Bone marrow (tissue), 2 donors: ENCODE data around the gene ZBTB21.

ENCODE experiments used
- DNase-seq, 2 donors: peaks; one replicate each; lab custom pipeline; 2025; lab: John Stamatoyannopoulos, UW

Gene ZBTB21

DNA sequence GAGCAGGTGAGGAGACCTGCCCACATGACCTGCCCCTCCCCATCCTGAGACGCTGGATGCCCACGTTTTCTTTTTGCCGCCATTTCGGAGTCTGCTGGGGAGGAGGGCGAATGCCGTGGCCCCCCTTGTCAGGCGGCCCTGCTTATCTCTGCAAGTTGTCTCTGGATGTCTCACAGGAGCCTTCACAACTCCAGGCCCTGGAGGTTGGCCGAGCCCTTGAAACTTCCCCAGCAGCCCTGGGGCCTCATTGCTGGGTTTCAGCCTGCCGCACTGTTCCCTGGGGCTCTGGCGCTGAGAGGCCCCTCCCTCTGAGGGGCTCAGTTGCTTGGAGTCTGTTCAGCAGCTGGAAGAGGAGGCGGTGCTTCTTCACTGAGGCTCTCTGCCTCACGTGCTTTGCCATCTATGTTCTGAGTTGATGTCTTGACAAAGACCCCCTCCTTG is 29.8 kb upstream of the ZBTB21 start:
- DNase-seq, result no peak

DNA sequence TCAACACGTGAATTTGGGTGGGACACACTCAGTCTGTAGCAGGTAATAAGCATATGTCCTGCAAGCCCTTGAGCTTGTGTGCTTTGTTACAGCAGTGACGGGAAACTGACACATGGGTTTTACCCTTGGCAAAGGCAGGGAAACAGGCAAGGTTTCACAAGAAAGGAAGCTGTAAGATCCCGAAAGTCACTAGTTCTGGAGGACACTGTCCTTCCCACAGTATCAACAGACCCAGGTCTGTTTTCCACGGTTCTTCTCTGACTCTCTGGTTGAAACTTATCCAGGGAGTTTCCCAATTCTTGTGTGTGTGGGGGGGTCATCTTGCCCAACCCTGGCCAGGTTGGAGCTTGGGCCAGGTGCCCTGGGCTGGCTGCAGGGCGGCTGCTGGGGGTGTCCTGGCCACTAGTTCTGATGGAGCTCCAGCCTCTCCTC is 29.3 kb upstream of the ZBTB21 start:
- no peak for DNase-seq

DNA sequence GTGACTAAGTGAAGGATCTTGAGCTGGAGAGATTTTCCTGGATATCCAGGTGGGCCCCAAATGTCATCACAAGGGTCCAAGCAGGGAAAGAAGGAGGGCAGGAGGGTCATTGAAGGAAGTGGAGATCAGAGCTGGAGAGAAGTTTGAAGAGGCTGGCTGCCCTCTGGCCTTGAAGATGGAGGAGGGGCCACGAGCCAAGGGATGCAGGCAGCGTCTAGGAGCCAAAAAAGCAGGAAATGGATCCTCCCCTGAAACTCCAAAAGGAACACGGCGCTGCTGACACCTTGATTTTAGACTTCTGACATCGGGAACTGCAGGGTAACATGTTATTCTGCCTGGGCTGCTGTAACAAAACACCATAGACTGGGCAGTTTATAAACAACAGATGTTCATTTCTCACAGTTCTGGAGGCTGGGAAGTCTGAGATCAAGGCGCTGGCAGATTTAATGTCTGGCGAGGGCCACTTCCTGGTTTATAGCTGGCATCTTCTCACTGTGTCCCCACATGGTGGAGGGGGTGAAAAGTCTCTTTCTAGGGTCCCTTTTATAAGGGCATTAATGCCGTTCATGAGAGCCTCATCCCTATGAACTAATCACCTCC is 28.8 kb upstream of the ZBTB21 start:
- no peak for DNase-seq

DNA sequence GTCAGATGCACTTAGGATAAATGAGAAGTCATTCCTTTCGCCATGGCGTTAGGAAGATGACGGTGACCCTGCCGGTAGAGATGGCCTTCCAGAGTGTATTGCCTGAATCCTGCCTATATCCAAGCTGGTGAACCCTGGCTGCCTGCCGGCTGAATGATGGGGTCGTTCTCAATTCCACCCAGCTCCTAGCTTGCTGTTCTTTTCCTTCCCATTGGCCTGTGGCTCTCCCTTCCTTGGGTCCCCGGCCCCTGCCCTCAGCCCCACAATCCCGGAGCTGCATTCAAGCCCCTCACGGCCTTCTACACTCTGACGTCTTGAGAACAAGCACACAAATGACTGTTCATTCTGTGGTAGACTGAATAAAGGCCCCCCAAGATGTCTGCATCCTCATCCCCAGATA is 28.2 kb upstream of the ZBTB21 start:
- no peak for DNase-seq

DNA sequence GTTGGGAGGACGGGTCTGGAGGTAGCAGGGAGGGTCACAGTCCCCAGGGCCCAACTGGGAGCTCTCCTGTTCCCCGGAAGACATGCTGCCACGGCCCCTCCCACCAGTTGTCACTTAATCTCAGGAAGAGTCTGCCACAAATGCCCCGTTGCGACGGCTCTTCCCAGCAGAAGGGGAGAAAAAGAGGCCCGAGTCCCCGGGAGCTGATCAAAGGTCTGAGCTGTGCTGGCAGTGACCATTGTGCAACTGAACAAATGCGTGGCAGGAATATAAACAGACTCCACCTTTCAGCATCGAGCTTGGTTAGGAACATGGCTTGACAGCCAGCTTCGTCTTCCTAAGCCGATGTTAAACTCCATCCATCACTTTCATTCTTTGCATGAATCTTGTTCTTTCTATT is 27.8 kb upstream of the ZBTB21 start:
- no peak for DNase-seq

DNA sequence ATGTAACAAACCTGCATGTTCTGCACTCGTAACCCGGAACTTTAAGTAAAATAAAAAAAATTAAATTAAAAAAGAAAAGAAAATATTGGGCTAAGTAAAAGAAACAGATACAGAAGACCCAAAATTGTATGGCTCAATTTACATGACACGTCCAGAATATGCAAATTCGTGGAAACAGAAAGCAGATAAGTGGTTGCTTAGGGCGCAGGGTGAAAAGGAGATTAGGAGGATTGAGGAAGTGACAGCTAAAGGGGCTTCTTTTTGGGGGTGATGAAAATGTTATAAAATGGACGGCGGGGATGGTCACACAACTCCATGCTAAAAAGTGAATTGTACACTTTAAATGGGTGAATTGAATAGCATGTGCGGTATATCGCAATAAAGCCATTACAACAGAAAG is 27.4 kb upstream of the ZBTB21 start:
- DNase-seq, result no peak

DNA sequence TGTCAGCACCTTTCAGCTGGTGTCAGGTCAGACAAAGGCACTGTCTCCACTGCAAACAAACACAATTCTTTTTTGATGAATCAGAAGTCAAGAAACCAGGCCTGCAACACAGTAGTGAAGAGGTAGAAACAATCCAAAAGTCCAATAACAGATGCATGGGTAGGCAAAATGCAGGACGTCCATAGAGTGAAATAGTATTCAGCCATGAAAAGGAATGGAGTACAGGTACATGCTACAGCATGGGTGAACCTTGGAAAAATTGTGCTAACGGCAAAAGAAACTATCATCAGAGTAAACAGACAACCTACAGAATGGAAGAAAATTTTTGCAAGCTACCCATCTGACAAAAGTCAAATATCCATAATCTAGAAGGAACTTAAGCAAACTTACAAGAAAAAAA is 26.2 kb upstream of the ZBTB21 start:
- no peak for DNase-seq

DNA sequence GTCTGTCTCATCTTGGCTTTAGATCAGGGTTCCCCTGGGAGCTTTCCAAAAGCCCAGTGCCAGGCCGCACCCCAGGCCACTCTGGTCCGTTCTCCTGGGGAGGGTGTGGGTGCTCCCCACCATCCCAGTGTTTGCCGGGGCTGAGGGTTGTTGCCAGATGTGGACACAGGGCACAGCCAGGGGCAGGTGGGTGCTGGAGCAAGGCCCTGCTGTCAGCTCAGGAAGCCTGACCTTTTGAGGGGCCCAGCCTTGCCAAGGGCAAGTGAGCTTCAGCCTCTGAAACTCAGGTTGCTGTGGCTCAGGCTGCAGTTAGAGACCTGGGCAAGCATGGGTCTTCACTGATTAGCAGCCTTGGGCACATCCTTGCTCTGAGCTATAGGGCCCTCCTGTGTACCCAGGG is 22.8 kb upstream of the ZBTB21 start:
- DNase-seq, result no peak

DNA sequence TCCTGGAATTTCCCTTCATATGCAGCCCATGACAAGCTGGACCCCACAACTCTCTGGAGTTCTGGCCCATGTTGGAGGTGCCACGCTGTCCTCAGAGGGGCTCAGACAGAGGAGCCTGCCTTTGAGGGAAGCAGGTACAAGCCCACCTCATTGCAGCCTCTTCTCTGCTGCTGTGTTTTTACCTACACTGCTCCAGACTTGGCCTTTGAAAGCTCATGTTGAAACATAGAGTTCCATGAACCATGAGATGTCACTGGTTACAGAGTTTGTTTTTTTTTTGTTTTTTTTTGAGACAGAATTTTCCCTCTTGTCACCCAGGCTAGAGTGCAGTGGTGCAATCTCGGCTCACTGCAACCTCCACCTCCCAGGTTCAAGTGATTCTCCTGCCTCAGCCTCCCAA is 22.1 kb upstream of the ZBTB21 start:
- DNase-seq, result no peak

DNA sequence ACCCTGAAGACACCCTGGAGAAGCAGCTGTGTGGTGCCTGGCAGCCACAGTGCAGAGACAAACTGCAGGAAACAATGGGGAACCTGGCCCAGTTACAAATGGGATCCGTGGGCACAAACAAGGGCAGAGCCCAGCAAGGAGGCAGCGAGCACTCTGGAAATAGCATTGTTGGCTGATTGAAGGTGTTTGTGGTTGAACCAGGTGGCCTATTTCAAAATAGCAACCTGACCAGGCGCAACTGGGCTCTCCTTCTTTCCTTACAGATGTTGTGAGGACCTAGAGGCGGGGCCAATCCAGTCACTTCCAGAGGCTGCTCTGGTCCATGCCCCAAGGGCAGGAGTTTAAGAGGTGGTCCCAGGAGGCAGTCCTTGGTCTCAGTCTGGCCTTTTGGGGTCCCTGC is 21.7 kb upstream of the ZBTB21 start:
- no peak for DNase-seq

DNA sequence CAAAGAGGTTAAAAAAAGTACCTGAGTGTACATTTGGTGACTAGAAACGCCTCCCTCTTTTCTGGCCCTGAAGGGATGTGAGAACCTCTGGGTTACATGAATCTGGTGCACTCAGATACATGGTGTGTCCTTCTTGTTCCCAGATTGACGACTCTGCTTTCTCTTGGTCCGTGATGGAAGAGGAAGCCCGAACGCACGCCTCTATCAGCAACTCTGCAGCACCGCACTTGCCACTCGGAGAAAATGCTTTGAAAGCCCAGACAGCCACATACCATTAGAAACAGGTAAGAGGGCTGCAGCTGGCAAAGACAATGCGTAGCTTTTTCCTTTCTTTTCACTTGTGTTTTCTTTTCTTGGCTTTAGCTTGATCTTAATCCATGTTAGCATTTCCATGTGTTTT is 21.1 kb upstream of the ZBTB21 start:
- no peak for DNase-seq

DNA sequence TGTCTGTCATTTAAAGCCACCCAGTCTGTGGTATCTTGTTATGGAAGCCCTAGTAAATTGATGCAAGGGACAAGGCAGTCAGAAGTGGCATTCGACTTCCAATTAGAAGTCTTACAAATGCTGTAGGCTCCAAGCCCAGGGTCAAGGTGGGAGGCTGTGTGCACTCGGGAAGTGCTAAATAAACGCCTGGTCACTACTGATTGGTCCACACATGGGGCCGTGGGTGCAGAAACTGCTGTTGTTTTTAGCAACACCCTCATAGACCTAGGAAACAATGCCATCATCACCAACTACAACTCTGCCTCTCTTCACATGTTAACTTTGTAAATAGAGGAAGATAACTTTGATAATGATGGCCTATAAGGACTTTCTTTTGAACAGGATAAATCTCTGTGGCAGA is 20.2 kb upstream of the ZBTB21 start:
- no peak for DNase-seq

DNA sequence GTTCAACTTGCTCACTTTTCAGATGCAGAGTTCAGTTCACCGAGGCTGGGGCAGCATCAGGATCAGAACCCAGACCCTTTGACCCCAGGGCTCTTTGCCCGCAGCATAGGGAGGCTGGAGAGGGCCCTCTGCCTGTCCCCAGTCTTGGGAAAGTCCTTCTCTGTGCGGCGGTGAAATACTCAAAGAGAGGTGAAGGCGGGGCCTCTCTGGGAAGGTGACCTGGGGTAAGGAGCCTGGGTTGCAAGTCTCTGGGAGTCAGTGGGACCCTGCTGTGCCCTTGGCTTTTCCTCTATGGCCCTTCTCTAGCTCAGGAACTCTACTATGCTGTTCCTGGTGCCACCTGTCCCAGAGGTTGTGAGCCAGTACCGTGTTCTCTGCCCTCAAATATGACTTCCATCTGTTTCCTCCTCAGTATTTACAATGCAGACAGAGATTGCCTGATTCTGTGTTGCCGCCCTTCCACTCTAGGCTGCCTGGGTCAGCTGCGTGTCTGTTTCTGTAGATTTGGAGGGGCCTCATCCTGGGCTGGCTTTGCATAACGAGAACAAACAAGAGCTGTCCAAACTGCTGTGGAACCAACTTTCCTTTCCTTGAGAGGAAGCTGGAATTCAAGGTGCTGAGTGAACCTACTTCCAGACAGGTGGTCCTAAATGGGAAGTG is 18.7 kb upstream of the ZBTB21 start:
- peak in 1 of 2 donors; percentile 69 for DNase-seq

DNA sequence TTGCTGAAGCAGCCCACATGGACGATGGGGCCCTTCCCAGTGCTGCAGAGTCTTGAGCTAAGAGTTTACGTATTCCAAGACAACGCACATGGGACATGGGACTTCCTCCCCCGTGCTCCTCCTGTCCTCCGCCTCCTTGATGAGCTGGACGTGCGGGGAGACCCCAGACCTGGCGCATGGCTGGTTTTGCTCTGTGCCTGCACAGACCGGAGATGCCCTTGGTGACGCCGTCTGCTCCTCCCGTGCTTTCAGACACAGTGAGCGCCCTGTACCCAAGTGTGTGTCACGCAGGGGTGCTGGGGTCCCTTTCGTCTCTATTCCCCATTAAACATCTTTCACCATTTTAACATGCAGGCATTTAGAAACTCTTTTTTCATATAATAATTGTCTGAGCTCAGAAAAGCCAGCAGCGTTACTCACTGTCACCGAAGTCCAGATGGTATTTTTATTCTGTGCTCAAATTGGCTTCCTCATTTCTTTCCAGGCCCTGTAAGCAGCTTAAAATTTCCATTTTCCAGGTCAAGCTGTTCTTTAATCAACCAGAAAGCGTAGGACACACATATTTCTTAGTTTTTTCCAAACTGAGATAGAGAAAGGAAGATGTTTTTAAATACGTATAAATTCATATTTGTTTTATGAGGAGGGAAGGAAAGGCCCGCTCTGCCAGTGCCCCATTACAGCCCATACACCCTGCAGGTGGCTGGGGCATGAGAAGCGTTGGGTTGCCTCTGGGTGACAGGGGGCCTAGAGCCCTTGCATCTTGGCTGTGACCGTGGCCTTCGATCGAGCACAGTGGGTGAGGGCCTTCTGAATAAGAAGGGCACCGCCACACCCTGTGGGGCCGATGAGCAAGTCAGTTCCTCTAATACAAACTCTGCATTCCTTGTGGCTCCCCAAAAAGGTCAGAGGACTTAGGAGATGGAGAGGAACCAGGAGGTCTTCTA is 17.9 kb upstream of the ZBTB21 start:
- DNase-seq, result peak in 1 of 2 donors; percentile 43

DNA sequence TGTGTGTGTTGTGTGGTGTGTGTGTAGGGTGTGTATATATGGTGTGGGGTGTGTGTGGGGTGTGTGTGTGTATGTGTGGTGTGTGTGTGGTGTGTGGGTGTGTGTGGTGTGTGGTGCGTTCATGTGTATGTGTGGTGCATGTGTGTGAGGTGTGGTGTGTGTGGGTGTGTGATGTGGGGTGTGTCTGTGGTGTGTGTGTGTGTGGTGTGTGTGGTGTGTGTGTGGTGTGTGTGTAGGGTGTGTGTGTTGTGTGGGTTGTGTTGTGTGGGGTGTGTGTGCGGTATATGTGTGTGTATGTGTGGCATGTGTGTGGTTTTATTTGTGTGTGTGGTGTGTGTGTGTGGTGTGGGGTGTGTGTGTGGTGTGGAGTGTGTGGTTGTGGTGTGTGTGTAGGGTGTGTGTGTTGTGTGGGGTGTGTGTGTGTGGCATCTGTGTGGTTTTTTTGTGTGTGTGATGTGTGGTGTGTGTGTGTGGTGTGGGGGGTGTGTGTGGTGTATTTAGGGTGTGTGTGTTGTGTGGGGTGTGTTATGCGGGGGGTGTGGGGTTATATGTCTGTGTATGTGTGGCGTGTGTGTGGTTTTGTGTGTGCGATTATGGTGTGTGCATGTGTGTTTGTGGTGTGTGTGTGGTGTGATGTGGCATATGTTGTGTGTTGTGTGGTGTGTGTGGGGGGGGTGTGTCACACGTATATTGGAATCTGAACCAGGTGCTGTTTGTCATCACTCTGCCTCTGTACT is 17.1 kb upstream of the ZBTB21 start:
- DNase-seq, result no peak

DNA sequence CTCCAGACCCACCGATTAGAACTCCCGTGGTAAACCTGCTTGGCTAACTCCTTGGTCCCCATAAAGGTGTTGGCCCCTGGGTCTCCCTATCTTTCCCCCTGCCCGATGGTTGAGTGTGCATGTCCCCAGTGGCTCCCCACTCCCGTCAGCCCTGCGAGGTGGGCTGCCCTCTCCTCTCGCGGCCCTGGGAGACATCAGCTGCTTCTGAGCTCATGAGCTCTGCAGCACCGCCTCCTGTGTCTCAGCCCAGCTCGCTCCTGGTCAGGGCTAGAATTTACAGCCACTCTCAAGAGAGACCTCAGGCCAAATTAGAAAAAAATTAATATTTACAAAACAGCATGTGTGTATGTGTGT is 15.9 kb upstream of the ZBTB21 start:
- no peak for DNase-seq

DNA sequence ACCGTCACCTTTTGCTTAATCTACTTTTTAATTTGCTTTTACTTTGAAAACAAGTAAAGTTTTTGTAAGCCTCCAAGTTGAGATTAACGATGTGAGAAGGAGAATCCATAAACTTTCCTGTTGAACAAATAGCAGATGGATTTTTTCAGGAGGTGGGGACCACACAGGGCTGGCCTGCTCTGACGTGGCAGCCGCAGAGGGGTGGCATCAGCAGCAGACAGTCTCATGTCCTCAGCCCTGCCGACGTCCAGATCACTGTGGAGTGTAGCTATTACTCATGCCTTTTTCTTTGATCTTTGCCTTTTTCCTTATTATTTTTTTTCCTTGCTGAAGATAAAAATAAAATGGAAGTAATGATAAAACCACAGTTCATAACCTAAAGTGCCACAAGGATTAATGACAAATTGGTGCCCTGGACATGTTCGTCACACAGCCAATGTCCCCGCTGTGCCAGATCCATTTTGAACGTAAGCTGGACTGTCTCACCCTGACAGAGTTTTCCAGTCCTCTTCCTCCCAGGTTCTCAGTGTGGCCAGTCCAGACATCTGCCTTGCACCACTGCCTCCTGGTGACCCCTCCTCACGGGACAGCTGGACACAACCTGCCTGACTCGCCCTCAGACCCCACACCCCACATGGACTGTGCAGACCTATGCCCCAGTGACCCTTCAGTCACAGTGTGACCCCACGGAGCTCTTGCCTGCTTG is 15.4 kb upstream of the ZBTB21 start:
- no peak for DNase-seq

DNA sequence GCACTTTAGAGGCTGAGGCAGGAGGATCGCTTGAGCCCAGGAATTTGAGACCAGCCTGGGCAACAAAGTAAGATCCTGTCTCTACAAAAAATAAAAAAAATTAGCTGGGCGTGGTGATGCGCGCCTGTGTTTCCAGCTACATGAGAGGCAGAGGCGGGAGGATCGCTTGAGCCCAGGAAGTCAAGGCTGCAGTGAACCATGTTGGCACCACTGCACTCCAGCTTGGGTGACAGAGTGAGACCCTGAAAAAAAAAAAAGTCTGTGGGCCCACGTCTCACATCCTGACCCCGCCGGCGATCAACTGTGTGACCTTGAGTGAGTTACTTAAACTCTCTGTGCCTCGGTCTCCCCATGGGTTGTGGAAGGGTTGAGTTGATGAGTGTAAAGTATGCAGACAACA is 12.7 kb upstream of the ZBTB21 start:
- DNase-seq, result no peak

DNA sequence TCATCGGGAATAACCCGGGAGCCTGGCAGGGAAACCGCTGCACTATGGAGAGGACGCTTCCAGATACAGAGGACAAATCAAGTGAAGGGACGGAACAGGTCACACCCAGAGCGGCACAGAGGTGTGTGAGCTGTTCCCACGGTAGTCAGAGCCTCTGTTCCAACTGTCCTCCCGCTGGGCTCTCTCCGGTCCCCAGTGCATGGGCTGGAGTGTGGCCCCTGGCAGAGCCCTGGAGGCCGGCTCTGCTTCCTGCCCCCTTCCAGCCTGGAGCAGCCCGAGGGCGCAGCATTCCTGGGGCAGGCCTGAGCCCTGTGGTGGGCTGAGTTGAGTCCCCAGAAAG is 11.9 kb upstream of the ZBTB21 start:
- no peak for DNase-seq

DNA sequence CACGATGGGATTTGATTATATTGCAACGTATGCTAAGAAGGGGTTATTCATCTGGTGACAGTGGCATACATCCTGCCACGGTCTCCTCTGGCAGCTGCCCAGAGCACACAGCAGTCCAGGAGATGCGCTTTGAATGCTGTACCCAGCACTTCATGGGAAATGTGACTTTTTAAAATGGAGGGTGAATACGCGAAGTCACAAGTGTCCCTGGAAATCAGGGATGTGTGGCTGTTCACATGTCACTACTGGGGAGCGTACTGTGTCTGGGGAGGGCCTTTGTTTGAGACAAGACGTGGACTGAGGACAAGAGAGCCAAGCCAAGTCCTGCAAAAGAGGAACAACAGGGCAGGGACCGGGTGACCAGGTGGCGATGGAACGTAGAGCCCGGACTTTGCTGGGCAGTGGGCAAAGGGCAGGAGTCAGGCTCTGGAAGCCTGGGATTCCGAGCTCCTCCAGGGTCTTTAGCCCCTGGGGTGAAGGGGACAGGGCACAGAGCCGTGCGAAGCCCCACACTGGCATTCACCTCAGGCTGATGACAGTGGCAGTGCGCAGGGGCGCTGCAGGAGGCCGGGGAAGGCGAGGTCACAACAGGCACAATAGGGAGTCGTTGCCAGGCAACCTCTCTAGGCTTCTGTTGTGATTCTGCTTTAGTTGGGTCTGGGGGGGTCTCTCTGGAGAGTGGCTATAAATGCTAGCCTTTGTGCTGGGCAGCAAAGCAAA is 11.4 kb upstream of the ZBTB21 start:
- no peak for DNase-seq

DNA sequence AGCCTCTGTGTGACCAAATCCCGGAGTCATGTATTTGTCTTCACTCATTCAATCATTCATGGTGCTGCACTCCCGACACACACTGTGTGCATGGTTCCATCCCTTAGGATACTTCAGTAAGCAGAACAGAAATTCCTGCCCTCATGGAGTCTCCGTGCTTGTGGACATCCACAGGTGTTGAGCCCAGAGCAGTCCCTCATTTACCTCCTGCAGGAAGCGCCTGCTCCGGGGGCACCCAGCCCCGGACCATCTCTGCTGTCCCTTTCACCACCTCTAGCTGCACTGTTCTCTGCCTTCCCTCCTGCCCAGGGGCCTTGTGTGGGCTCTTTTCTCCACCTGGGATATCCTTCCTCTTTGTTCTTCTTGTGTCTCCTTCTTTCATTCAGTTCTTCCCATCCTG is 9.5 kb upstream of the ZBTB21 start:
- DNase-seq, result no peak
